IMR-90 (cell line): ENCODE data around the gene LRP3. TPM values are rescaled to one million over a fixed set of nuclear protein-coding genes. Genes with fewer than 3 reads are reported as not detected.

Experiments used
- ATAC-seq: fragments of 200-7000 bp; cut with Tn5 transposase; 2 replicates; pipeline ENCODE4 v1.9.1; 2020; ENCODE audit warnings: low read depth, mild to moderate bottlenecking, moderate library complexity
- BruUV-seq: library from RNA; stranded (reverse); fragments of 400-500 nt; replicated peaks from 2 replicates; lab custom pipeline; 2021; lab: Mats Ljungman, UMichigan
- CTCF ChIA-PET: fragments of 300-600 bp; formaldehyde crosslinking; extraction: SDS; loops from one replicate; lab custom pipeline; 2021; ENCODE audit warnings: antibody characterized with exemption; lab: Yijun Ruan, JAX
- POLR2A ChIA-PET: fragments of 300-600 bp; sonication (Branson Sonifier 250); formaldehyde crosslinking; loops from one replicate; lab custom pipeline; 2022; ENCODE audit warnings: antibody characterized with exemption; ENCODE audit not compliant: unreplicated experiment; lab: Charles Lee
- DNase-seq: peaks from one replicate; pipeline ENCODE4 v3.0.0; 2013
- H2AFZ ChIP-seq: replicated peaks from 2 replicates; pipeline ENCODE3; 2013; ENCODE audit warnings: low read length, mild to moderate bottlenecking; ENCODE audit not compliant: poor library complexity
- H2AK5ac ChIP-seq: 2 replicates; pipeline ENCODE4 v1.6.1; 2013; ENCODE audit warnings: low read depth, low read length, inconsistent platforms
- H2AK9ac ChIP-seq: replicated peaks from 2 replicates; pipeline ENCODE3; 2013; ENCODE audit warnings: mild to moderate bottlenecking, low read depth, low read length, moderate library complexity; ENCODE audit not compliant: poor library complexity
- H2BK120ac ChIP-seq: 2 replicates; pipeline ENCODE4 v1.6.1; 2013; ENCODE audit warnings: low read depth, low read length, inconsistent platforms
- H2BK15ac ChIP-seq: 3 replicates; pipeline ENCODE4 v1.6.1; 2013; ENCODE audit warnings: low read depth, low read length, inconsistent platforms
- H2BK20ac ChIP-seq: 2 replicates; pipeline ENCODE4 v1.6.1; 2013; ENCODE audit warnings: low read depth, mild to moderate bottlenecking, inconsistent platforms, low read length, moderate library complexity
- H2BK5ac ChIP-seq: 2 replicates; pipeline ENCODE4 v1.6.1; 2013; ENCODE audit warnings: mild to moderate bottlenecking, low read depth, low read length, inconsistent platforms; ENCODE audit not compliant: poor library complexity, severe bottlenecking
- H3K14ac ChIP-seq: replicated peaks from 2 replicates; pipeline ENCODE4 v1.6.1; 2013; ENCODE audit warnings: low read depth, low read length, inconsistent platforms
- H3K18ac ChIP-seq: 2 replicates; pipeline ENCODE4 v1.6.1; 2013; ENCODE audit warnings: low read depth, low read length, control low read depth
- H3K23ac ChIP-seq: 2 replicates; pipeline ENCODE4 v1.6.1; 2013; ENCODE audit warnings: low read depth, low read length, inconsistent platforms
- H3K27ac ChIP-seq: 2 replicates; pipeline ENCODE4 v1.5.1; 2013; ENCODE audit warnings: mild to moderate bottlenecking, control low read depth, low read length; ENCODE audit not compliant: insufficient read depth
- H3K27me3 ChIP-seq: 2 replicates; pipeline ENCODE4 v1.6.1; 2013; ENCODE audit warnings: low read length; ENCODE audit not compliant: control insufficient read depth, insufficient read depth
- H3K36me3 ChIP-seq: 2 replicates; pipeline ENCODE4 v1.6.1; 2013; ENCODE audit warnings: low read length, mixed read lengths; ENCODE audit not compliant: control insufficient read depth, insufficient read depth
- H3K4ac ChIP-seq: 2 replicates; pipeline ENCODE4 v1.6.1; 2013; ENCODE audit warnings: low read depth, low read length, inconsistent platforms
- H3K4me1 ChIP-seq: 2 replicates; pipeline ENCODE4 v1.6.1; 2013; ENCODE audit warnings: low read length, mixed read lengths; ENCODE audit not compliant: control insufficient read depth, insufficient read depth
- H3K4me2 ChIP-seq: 2 replicates; pipeline ENCODE4 v1.6.1; 2013; ENCODE audit warnings: low read depth, mild to moderate bottlenecking, control low read depth, low read length, moderate library complexity
- H3K4me3 ChIP-seq: 2 replicates; pipeline ENCODE4 v1.5.1; 2013; ENCODE audit warnings: low read depth, mild to moderate bottlenecking, control low read depth, low read length, moderate library complexity; ENCODE audit not compliant: insufficient read depth
- H3K56ac ChIP-seq: 2 replicates; pipeline ENCODE4 v1.6.1; 2013; ENCODE audit warnings: low read length, inconsistent platforms; ENCODE audit not compliant: insufficient read depth; ENCODE audit errors: extremely low read depth
- H3K79me1 ChIP-seq, 2 experiments: 2 replicates each; pipeline ENCODE4 v1.6.1; 2013; ENCODE audit warnings: low read length in 2 of 2, inconsistent platforms in 1 of 2, low read depth in 1 of 2
- H3K9ac ChIP-seq: 2 replicates; pipeline ENCODE4 v1.6.1; 2013; ENCODE audit warnings: low read depth, low read length, control low read depth
- H3K9me1 ChIP-seq: 2 replicates; pipeline ENCODE4 v1.6.1; 2013; ENCODE audit warnings: low read length, inconsistent platforms; ENCODE audit not compliant: insufficient read depth
- H3K9me3 ChIP-seq: 2 replicates; pipeline ENCODE4 v1.6.1; 2013; ENCODE audit warnings: low read length; ENCODE audit not compliant: control insufficient read depth, insufficient read depth
- H4K20me1 ChIP-seq: 2 replicates; pipeline ENCODE4 v1.6.1; 2013; ENCODE audit warnings: low read length, inconsistent platforms; ENCODE audit not compliant: insufficient read depth
- H4K5ac ChIP-seq: 2 replicates; pipeline ENCODE4 v1.6.1; 2013; ENCODE audit warnings: mild to moderate bottlenecking, low read depth, low read length, control low read depth
- H4K8ac ChIP-seq, 2 experiments: 2 replicates each; pipeline ENCODE4 v1.6.1; 2013; ENCODE audit warnings: low read depth in 2 of 2, low read length in 2 of 2, control low read depth in 1 of 2, inconsistent platforms in 1 of 2
- H4K91ac ChIP-seq: 2 replicates; pipeline ENCODE4 v1.6.1; 2013; ENCODE audit warnings: low read depth, low read length, inconsistent platforms; ENCODE audit not compliant: insufficient read depth
- BHLHE40 ChIP-seq: fragments of 150-350 bp; IDR thresholded peaks from 2 replicates; pipeline ENCODE4 v1.6.1; 2016; ENCODE audit warnings: mild to moderate bottlenecking, low read depth, low read length
- CEBPB ChIP-seq: IDR thresholded peaks from 2 replicates; pipeline ENCODE4 v1.6.1; 2012; ENCODE audit warnings: low read depth, low read length, improper control_type of control experiment
- CHD1 ChIP-seq: IDR thresholded peaks from 2 replicates; pipeline ENCODE4 v1.6.1; 2012; ENCODE audit warnings: low read depth, low read length, improper control_type of control experiment
- CTCF ChIP-seq: conservative IDR thresholded peaks from 2 replicates; pipeline ENCODE4 v1.5.1; 2012; ENCODE audit warnings: mild to moderate bottlenecking, low read depth, low read length, improper control_type of control experiment
- FOS ChIP-seq: fragments of 150-350 bp; IDR thresholded peaks from 2 replicates; pipeline ENCODE4 v1.6.1; 2016; ENCODE audit warnings: low read depth, low read length
- MAFK ChIP-seq: IDR thresholded peaks from 2 replicates; pipeline ENCODE4 v1.6.1; 2012; ENCODE audit warnings: low read depth, low read length, improper control_type of control experiment
- MAZ ChIP-seq: IDR thresholded peaks from 2 replicates; pipeline ENCODE4 v1.6.1; 2012; ENCODE audit warnings: low read depth, mild to moderate bottlenecking, low read length, improper control_type of control experiment, moderate library complexity, borderline replicate concordance
- MXI1 ChIP-seq: IDR thresholded peaks from 2 replicates; pipeline ENCODE4 v1.6.1; 2012; ENCODE audit warnings: low read depth, mild to moderate bottlenecking, low read length, moderate library complexity, borderline replicate concordance
- NFE2L2 ChIP-seq: fragments of 150-350 bp; IDR thresholded peaks from 2 replicates; pipeline ENCODE4 v1.6.1; 2016; ENCODE audit warnings: low read depth, mild to moderate bottlenecking, low read length
- POLR2A ChIP-seq: IDR thresholded peaks from 2 replicates; pipeline ENCODE4 v1.6.1; 2012; ENCODE audit warnings: mild to moderate bottlenecking, low read depth, low read length
- RAD21 ChIP-seq: IDR thresholded peaks from 2 replicates; pipeline ENCODE4 v1.6.1; 2012; ENCODE audit warnings: low read length, improper control_type of control experiment
- RCOR1 ChIP-seq: IDR thresholded peaks from 2 replicates; pipeline ENCODE4 v1.6.1; 2012; ENCODE audit warnings: mild to moderate bottlenecking, low read length, improper control_type of control experiment; ENCODE audit not compliant: insufficient replicate concordance
- RFX5 ChIP-seq: IDR thresholded peaks from 2 replicates; pipeline ENCODE4 v1.8.0; 2012; ENCODE audit warnings: low read depth, mild to moderate bottlenecking, low read length, moderate library complexity
- SMC3 ChIP-seq: fragments of 150-350 bp; IDR thresholded peaks from 2 replicates; pipeline ENCODE4 v1.6.1; 2016; ENCODE audit warnings: low read depth, mild to moderate bottlenecking, antibody characterized with exemption, low read length, moderate library complexity
- WGBS, 2 experiments: methylation state at CpG; one replicate each; pipeline versions ENCODE4 v1.1.5 to v1.1.7; 2013; ENCODE audit warnings: missing lambda C conversion rate in 2 of 2; ENCODE audit not compliant: insufficient read length in 1 of 2; ENCODE audit errors: extremely low coverage in 2 of 2; 5-methylcytosine and 5-hydroxymethylcytosine counted together
- dilution Hi-C: fragments of 300-500 bp; cut with HindIII; formaldehyde crosslinking; loops from one replicate; pipeline ENCODE4 v1.14.3; 2018; ENCODE audit warnings: low sequenced_read_pairs; ENCODE audit not compliant: unreplicated experiment
- in situ Hi-C: fragments of 300-500 bp; cut with MboI; formaldehyde crosslinking; loops from 3 replicates; pipeline ENCODE4 v1.14.3; 2019; ENCODE audit warnings: low sequenced_read_pairs, inconsistent platforms, mixed read lengths
- intact Hi-C: fragments of 100-400 bp; cut with micrococcal nuclease; formaldehyde crosslinking; loops from 2 replicates; pipeline ENCODE4 v1.10.0; 2022
- polyA plus RNA-seq, 3 experiments: library from polyadenylated mRNA; depleted of rRNA; stranded (reverse); fragments of >200 nt; gene quantifications; 2 replicates each; pipeline ENCODE4 v1.2.3, GENCODE V29; 2012; ENCODE audit warnings: low replicate concordance in 1 of 3
- total RNA-seq: library from RNA; depleted of rRNA; stranded (reverse); fragments of >200 nt; gene quantifications from 2 replicates; pipeline ENCODE4 v1.2.3, GENCODE V29; 2012
- TF ChIP-seq, protein P1 (sequence below): fragments of 150-350 bp; IDR thresholded peaks from 2 replicates; pipeline ENCODE4 v1.6.1; 2016; ENCODE audit warnings: low read depth, mild to moderate bottlenecking, low read length, moderate library complexity, borderline replicate concordance
- TF ChIP-seq, protein P2 (sequence below): fragments of 150-350 bp; IDR thresholded peaks from 2 replicates; pipeline ENCODE4 v1.6.1; 2017; ENCODE audit warnings: mild to moderate bottlenecking, antibody characterized with exemption, low read length, low read depth

Gene LRP3
- total and polyA plus RNA-seq, 2 of the 4 experiments (the other 2 are of a cell fraction), result 8.4 to 20.2 TPM

GRCh38 chr19:33208371-33208895 is 14.3 kb downstream of the LRP3 start:
- Histone ChIP-seq H2BK5ac (no peak overlapping the region), H3K4ac (no peak overlapping the region), H4K91ac (no peak overlapping the region), H3K4me1 (no peaks in the 10 kb centered on the region), H4K20me1 (no peaks in the 10 kb centered on the region), H3K4me2 (no peak overlapping the region), H2AK9ac (no peak overlapping the region), H3K79me1 (no peaks in the 10 kb centered on the region), H4K5ac (no peak overlapping the region), H3K9ac (no peak overlapping the region), H3K18ac (no peak overlapping the region), H2AFZ (no peak overlapping the region), H3K4me3 (no peak overlapping the region), H3K14ac (no peak overlapping the region), H3K27me3 (no peaks in the 10 kb centered on the region), H2BK15ac (no peak overlapping the region), H3K56ac (no peak overlapping the region), H3K27ac (no peak overlapping the region), H2BK20ac (no peak overlapping the region), H3K23ac (no peak overlapping the region), H3K36me3 (peaks cover 11% of the 10 kb centered on the region; the same call in 1 of the 2 replicates), H2AK5ac (no peak overlapping the region), H3K9me3 (no peaks in the 10 kb centered on the region), H4K8ac (no peak overlapping the region), H3K9me1 (no peaks in the 10 kb centered on the region), H2BK120ac (no peak overlapping the region)
- CTCF ChIA-PET, result no interaction called here
- dilution Hi-C loops, result no loop called here
- 93% methylated on average over 6 of the region's 11 CpGs; no CpG with 5 or more reads in 1 of the 2 experiments for WGBS, 2 experiments
- ATAC-seq (no peak), DNase-seq (no peak)
- POLR2A ChIA-PET, result no interaction called here
- intact Hi-C loops, result no loop called here
- in situ Hi-C loops, result no loop called here
- TF ChIP-seq MAFK (no peak), CTCF (no peak), NFE2L2 (no peak), CEBPB (no peak), BHLHE40 (no peak), RCOR1 (no peak), SMC3 (no peak), RFX5 (no peak), POLR2A (no peak), MXI1 (no peak), RAD21 (no peak), CHD1 (no peak), FOS (no peak), MAZ (no peak)
- TF ChIP-seq, protein P1, sequence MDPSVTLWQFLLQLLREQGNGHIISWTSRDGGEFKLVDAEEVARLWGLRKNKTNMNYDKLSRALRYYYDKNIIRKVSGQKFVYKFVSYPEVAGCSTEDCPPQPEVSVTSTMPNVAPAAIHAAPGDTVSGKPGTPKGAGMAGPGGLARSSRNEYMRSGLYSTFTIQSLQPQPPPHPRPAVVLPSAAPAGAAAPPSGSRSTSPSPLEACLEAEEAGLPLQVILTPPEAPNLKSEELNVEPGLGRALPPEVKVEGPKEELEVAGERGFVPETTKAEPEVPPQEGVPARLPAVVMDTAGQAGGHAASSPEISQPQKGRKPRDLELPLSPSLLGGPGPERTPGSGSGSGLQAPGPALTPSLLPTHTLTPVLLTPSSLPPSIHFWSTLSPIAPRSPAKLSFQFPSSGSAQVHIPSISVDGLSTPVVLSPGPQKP, result no peak
- TF ChIP-seq, protein P2, sequence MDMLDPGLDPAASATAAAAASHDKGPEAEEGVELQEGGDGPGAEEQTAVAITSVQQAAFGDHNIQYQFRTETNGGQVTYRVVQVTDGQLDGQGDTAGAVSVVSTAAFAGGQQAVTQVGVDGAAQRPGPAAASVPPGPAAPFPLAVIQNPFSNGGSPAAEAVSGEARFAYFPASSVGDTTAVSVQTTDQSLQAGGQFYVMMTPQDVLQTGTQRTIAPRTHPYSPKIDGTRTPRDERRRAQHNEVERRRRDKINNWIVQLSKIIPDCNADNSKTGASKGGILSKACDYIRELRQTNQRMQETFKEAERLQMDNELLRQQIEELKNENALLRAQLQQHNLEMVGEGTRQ, result no peak
- BruUV-seq, result no TSS peak
